PC-3 (cell line): ENCODE data around the gene RNF121.

Experiments
- EZH2 ChIP-seq: fragments of 300-600 bp; sonication (generic); IDR thresholded peaks from one replicate; pipeline ENCODE4 v1.6.1; 2017; ENCODE audit warnings: antibody characterized with exemption, mild to moderate bottlenecking, low read length; ENCODE audit not compliant: unreplicated experiment
- TF ChIP-seq, protein P1 (sequence below): fragments of 300-600 bp; sonication (generic); conservative IDR thresholded peaks from 2 replicates; pipeline ENCODE4 v1.5.1; 2017; ENCODE audit warnings: antibody characterized with exemption, low read depth, mild to moderate bottlenecking, low read length

DNA sequence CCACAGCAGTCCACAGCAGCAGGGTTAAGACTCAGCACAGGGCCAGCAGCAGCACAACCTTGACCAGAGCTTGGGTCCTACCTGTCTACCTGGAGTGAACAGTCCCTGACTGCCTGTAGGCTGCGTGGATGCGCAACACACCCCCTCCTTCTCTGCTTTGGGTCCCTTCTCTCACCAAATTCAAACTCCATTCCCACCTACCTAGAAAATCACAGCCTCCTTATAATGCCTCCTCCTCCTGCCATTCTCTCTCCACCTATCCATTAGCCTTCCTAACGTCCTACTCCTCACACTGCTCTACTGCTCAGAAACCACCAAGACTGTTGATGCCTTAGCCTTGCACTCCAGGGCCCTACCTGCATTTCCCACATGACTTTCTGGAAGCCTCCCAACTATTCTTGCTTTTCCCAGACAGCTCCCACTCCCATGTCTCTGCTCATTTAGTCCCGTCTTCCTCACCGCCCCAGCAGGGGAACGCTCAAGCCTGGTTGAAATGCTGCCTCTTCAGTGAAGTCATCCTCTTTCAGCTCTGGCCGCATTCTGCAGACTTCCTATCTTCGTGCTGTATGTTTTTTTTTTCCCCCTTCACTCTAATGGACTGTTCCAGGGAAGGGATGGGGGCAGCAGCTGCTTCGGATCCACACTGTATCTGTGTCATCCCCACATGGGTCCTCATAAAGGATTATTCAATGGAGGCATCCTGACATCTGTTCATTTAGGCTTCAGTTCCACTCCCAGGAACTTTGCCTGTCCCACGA is 73.2 kb downstream of the RNF121 start:
- TF ChIP-seq, protein P1, sequence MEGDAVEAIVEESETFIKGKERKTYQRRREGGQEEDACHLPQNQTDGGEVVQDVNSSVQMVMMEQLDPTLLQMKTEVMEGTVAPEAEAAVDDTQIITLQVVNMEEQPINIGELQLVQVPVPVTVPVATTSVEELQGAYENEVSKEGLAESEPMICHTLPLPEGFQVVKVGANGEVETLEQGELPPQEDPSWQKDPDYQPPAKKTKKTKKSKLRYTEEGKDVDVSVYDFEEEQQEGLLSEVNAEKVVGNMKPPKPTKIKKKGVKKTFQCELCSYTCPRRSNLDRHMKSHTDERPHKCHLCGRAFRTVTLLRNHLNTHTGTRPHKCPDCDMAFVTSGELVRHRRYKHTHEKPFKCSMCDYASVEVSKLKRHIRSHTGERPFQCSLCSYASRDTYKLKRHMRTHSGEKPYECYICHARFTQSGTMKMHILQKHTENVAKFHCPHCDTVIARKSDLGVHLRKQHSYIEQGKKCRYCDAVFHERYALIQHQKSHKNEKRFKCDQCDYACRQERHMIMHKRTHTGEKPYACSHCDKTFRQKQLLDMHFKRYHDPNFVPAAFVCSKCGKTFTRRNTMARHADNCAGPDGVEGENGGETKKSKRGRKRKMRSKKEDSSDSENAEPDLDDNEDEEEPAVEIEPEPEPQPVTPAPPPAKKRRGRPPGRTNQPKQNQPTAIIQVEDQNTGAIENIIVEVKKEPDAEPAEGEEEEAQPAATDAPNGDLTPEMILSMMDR: no peak
- no peak for TF ChIP-seq EZH2
